Esophagus muscularis mucosa (tissue), 4 donors: ENCODE results near the gene CARD9. TPM values are rescaled to one million over a fixed set of nuclear protein-coding genes. Genes with fewer than 3 reads are reported as not detected.

ENCODE experiments used
- DNase-seq: peaks from one replicate; pipeline ENCODE4 v3.0.0-alpha.2; 2017; ENCODE audit errors: extremely low spot score
- H3K27ac ChIP-seq, 4 donors: fragments of 200-600 bp; sonication (generic); replicated peaks in 1 of 4; 1 replicate in 3 of 4; 2 replicates in 1 of 4; pipeline ENCODE4 v1.5.1; 2016 to 2019; ENCODE audit warnings: mild to moderate bottlenecking in 1 of 4
- H3K27me3 ChIP-seq, 4 donors: fragments of 200-600 bp; sonication (generic); one replicate each; pipeline versions ENCODE4 v1.5.1 to v1.6.0; 2016 to 2019
- H3K36me3 ChIP-seq, 4 donors: fragments of 200-600 bp; sonication (generic); one replicate each; pipeline ENCODE4 v1.5.1; 2016 to 2019
- H3K4me1 ChIP-seq, 4 donors: fragments of 200-600 bp; sonication (generic); one replicate each; pipeline ENCODE4 v1.5.1; 2016 to 2019
- H3K4me3 ChIP-seq, 4 donors: fragments of 200-600 bp; sonication (generic); 1 replicate in 2 of 4; 2 replicates in 2 of 4; pipeline ENCODE4 v1.5.1; 2016 to 2019; ENCODE audit warnings: mild to moderate bottlenecking in 4 of 4, moderate library complexity in 1 of 4
- H3K9me3 ChIP-seq, 4 donors: fragments of 200-600 bp; sonication (generic); 1 replicate in 3 of 4; 2 replicates in 1 of 4; pipeline ENCODE4 v1.5.1; 2016 to 2019
- EP300 ChIP-seq: sonication (generic); formaldehyde crosslinking; IDR thresholded peaks from one replicate; pipeline ENCODE4 v1.6.1; 2017; ENCODE audit warnings: antibody characterized with exemption
- POLR2A ChIP-seq: fragments of 450-650 bp; IDR thresholded peaks from one replicate; pipeline ENCODE4 v1.6.1; 2017; ENCODE audit warnings: antibody characterized with exemption, moderate library complexity, mild to moderate bottlenecking, low read depth
- POLR2AphosphoS5 ChIP-seq, 2 donors: sonication (generic); formaldehyde crosslinking; IDR thresholded peaks; one replicate each; pipeline ENCODE4 v1.6.1; 2017; ENCODE audit warnings: antibody characterized with exemption in 2 of 2
- WGBS: methylation state at CpG from one replicate; pipeline ENCODE4 v1.1.5; 2018; 5-methylcytosine and 5-hydroxymethylcytosine counted together
- intact Hi-C: fragments of 100-400 bp; cut with DNase I; formaldehyde crosslinking; loops from one replicate; pipeline ENCODE4 v1.15.1; 2023
- total RNA-seq, 4 donors: library from RNA; depleted of rRNA; stranded (reverse); fragments of >200 nt; gene quantifications; one replicate each; pipeline versions ENCODE4 v1.1.0 to v1.2.1, GENCODE V29; 2016
- TF ChIP-seq, protein P1 (sequence below), 3 experiments: fragments of 200-600 bp in 2 of 3; fragments of 450-650 bp in 1 of 3; sonication (generic) in 2 of 3; IDR thresholded peaks; one replicate each; pipeline ENCODE4 v1.5.1; 2017 to 2019; ENCODE audit warnings: antibody characterized with exemption in 3 of 3, mild to moderate bottlenecking in 2 of 3, moderate library complexity in 1 of 3

The CARD9 gene
- total RNA-seq, 4 donors from 2014 or later, result 1.2 to 4.2 (median 1.9) TPM

DNA sequence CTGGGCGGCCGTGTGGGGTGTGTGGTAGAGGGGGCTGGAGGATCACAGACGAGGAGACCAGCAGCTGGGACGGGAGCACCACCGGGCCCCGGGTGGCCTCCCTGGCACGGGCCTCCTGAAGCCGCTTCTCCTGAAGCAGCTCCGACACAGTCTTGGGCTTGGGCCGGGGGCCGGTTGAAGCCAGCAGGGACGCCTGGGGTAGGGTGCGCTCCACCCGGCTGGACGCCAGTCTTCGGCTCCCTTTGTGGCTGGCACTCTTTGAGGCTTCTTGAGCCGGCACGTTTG, 5.5 kb upstream of the CARD9 start:
- H3K27ac ChIP-seq, result no peak overlapping the region
- intact Hi-C loops, result no loop called here
- H3K27me3 ChIP-seq, result no peaks in the 10 kb centered on the region
- no peaks in the 10 kb centered on the region for H3K4me1 ChIP-seq
- no peak overlapping the region for H3K4me3 ChIP-seq
- WGBS, result 100% methylated on average over 3 of the region's 18 CpGs
- H3K9me3 ChIP-seq, result no peaks in the 10 kb centered on the region
- peaks cover 10 to 74% (median 62%) of the 10 kb centered on the region in 4 donors for H3K36me3 ChIP-seq
- TF ChIP-seq EP300, result no peak
- DNase-seq, result no peak

DNA sequence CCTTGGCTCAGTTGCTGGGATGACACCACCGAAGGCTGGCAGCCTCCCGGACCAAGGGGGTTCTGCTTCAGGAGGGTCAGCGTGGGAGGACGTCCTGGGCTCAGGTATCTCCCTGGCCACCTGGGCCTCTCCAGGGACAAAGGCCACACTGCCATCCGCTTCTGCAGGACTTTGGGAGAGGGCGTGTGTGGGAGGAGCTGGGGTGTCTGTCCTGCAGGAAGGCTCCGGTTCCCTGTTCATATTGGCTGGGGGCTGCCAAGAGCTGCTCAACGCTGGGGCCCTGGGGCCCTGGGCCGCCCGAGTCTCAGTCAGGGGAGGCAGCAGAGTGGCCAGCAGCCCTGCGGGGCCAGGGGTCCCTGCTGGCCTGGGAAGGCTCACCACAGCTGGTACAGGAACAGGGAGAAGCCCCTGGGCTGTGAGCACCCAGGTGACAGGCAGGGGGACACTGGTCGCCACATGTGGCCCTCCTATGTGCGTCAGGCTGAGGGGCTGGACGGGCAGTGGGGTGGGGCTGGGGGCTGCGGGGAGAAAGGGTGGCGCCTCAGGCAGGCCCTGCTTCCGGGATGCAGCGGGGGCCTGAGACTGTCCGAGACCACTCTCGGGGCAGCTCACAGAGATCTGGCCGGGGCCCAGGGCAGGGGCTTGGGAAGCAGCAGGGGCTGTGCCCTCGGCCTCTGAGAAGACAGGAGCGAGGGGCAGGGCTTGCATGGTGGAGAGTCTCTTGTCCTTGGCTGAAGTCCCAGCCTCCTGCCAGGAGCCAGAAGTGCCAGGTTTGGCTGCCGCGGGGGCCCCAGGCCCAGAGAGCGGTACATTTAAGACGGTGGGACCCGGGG, 4.9 kb upstream of the CARD9 start:
- Histone ChIP-seq H3K36me3 (peaks cover 10 to 68% (median 57%) of the 10 kb centered on the region in 4 donors), H3K4me1 (no peaks in the 10 kb centered on the region), H3K4me3 (no peak overlapping the region), H3K27me3 (no peaks in the 10 kb centered on the region), H3K9me3 (no peaks in the 10 kb centered on the region), H3K27ac (no peak overlapping the region)
- 87% methylated on average over 7 of the region's 28 CpGs for WGBS
- DNase-seq, result no peak
- intact Hi-C loops, result no loop called here
- TF ChIP-seq EP300 (no peak), POLR2AphosphoS5 (IDR thresholded peaks at IDR 0.05) (no peak), POLR2A (no peak)
- TF ChIP-seq, protein P1, sequence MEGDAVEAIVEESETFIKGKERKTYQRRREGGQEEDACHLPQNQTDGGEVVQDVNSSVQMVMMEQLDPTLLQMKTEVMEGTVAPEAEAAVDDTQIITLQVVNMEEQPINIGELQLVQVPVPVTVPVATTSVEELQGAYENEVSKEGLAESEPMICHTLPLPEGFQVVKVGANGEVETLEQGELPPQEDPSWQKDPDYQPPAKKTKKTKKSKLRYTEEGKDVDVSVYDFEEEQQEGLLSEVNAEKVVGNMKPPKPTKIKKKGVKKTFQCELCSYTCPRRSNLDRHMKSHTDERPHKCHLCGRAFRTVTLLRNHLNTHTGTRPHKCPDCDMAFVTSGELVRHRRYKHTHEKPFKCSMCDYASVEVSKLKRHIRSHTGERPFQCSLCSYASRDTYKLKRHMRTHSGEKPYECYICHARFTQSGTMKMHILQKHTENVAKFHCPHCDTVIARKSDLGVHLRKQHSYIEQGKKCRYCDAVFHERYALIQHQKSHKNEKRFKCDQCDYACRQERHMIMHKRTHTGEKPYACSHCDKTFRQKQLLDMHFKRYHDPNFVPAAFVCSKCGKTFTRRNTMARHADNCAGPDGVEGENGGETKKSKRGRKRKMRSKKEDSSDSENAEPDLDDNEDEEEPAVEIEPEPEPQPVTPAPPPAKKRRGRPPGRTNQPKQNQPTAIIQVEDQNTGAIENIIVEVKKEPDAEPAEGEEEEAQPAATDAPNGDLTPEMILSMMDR (IDR thresholded peaks at IDR 0.05), result no peak

DNA sequence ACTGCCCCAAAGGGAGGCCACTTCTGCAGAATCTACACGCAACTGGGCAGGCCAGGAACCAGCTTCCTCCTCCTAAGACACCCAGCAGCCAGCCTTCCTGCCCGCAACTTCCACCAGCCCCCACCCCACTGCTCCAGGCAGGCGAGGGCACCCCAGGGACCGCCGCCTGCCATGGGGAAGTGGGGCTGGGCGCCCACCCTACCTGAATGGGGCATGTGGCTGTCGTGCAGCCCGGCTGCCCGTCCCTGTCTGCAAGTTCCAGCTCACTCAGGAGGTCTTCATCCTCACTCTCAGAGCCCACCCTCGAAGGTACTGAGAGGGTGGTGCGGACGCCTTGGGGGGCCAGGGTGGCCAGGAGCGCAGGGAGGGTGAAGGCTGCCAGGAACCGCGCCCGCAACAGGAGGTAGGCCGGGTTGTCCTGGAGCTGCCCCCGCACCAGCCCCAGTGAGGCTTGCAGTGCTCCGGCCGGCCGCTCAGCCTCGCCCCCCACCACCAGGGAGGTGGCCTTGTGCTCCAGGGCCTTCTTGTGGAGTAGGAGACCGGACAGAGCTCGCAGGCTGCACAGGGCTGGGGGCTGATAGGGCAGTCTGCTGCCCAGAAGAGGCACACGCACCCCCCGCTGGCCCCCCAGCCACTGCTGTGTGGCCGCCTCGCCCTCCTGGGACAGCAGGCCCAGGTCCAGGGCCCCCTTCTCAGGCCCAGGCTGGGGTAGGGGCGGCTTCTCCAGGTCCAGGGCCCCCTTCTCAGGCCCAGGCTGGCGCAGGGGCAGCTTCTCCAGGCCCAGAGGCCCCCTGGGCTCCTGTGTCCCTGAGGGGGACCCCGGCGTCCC, 4.1 kb upstream of the CARD9 start:
- intact Hi-C loops, result no loop called here
- Histone ChIP-seq H3K27me3 (no peaks in the 10 kb centered on the region), H3K36me3 (peaks cover 10 to 60% (median 48%) of the 10 kb centered on the region in 4 donors), H3K27ac (no peak overlapping the region), H3K4me1 (peaks cover 0 to 5% (median 3%) of the 10 kb centered on the region in 4 donors), H3K9me3 (no peaks in the 10 kb centered on the region), H3K4me3 (no peak overlapping the region)
- 87% methylated on average over 5 of the region's 32 CpGs for WGBS
- DNase-seq, result no peak
- no peak for TF ChIP-seq EP300
- TF ChIP-seq POLR2A, result no peak
- no peak for TF ChIP-seq POLR2AphosphoS5 (IDR thresholded peaks at IDR 0.05)
- TF ChIP-seq, protein P1 (IDR thresholded peaks at IDR 0.05), result no peak

DNA sequence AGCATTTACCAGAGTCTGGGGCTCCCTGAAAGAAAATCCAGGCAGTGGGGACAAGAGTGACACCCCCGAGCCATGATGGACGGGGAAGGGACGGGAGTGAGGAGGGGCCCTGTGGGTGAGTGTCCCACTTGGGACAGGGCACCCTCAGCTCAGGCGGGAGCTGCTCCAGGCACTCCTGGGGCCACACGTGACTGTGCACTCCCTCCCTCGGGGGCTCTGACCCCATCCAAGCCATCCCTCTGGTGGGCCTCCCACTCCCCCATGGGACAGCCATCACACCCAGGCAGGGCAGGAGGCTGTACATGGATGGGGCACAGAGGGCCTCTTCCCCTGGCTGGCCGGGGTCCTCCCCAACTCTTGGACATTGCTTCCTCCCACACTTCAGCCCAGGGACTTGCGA, 3.0 kb upstream of the CARD9 start:
- TF ChIP-seq EP300, result no peak
- TF ChIP-seq POLR2A, result no peak
- TF ChIP-seq, protein P1 (IDR thresholded peaks at IDR 0.05), result no peak
- no peak for TF ChIP-seq POLR2AphosphoS5 (IDR thresholded peaks at IDR 0.05)

DNA sequence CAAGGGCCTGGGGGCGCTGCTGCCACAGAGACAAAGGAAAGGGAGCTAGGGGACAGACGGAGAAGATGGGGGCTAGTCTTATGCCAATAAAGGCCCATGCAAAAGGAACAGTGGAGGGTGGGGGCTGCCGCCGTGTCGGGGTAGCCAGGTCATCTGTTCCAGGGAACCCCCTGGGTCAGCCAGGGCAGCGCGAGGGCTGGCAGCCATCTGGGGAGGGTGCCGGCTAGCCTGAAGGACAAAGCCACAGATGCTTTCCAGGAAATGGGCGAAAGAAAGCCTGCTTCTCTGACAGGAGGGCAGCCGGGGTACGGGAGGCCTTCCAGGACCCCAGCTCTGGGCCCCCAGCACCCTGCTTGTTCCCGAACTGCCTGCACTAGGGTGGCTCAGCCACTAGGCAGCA, 1.6 kb upstream of the CARD9 start:
- 86% methylated on average over 12 of the region's 12 CpGs for WGBS
- Histone ChIP-seq H3K9me3 (no peaks in the 10 kb centered on the region), H3K36me3 (peaks cover 4 to 35% (median 24%) of the 10 kb centered on the region in 4 donors), H3K4me3 (no peak overlapping the region), H3K27ac (no peak overlapping the region), H3K4me1 (peaks cover 0 to 10% (median 6%) of the 10 kb centered on the region in 4 donors), H3K27me3 (no peaks in the 10 kb centered on the region)
- DNase-seq, result no peak
- intact Hi-C loops, result no loop called here
- TF ChIP-seq EP300 (no peak), POLR2AphosphoS5 (IDR thresholded peaks at IDR 0.05) (no peak), POLR2A (no peak)
- TF ChIP-seq, protein P1 (IDR thresholded peaks at IDR 0.05), result no peak

More for the DNA sequence above, 3.0 kb upstream of the CARD9 start:
- peaks cover 10 to 49% (median 37%) of the 10 kb centered on the region in 4 donors for H3K36me3 ChIP-seq
- no peaks in the 10 kb centered on the region for H3K9me3 ChIP-seq
- no peak overlapping the region for H3K4me3 ChIP-seq
- no peak for DNase-seq
- WGBS, result 63% methylated on average over 8 of the region's 8 CpGs
- H3K4me1 ChIP-seq, result peaks cover 0 to 10% (median 6%) of the 10 kb centered on the region in 4 donors
- H3K27me3 ChIP-seq, result no peaks in the 10 kb centered on the region
- intact Hi-C loops, result no loop called here
- H3K27ac ChIP-seq, result no peak overlapping the region
